ENCODE results near the gene UBL4A.

UBL4A gene

DNA sequence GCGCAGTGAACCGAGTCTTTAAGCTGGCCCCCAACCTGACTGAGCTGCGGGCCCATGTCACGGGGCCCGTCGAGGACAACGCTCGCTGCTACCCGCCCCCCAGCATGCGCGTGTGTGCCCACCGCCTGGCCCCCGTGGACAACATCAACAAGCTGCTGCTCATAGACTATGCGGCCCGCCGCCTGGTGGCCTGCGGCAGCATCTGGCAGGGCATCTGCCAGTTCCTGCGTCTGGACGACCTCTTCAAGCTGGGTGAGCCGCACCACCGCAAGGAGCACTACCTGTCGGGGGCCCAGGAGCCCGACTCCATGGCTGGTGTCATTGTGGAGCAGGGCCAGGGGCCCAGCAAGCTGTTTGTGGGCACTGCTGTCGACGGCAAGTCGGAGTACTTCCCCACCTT lies 26.1 kb downstream of the UBL4A start:
- peak; percentile 18 for DNase-seq (ENCODE audit: low spot score)

DNA sequence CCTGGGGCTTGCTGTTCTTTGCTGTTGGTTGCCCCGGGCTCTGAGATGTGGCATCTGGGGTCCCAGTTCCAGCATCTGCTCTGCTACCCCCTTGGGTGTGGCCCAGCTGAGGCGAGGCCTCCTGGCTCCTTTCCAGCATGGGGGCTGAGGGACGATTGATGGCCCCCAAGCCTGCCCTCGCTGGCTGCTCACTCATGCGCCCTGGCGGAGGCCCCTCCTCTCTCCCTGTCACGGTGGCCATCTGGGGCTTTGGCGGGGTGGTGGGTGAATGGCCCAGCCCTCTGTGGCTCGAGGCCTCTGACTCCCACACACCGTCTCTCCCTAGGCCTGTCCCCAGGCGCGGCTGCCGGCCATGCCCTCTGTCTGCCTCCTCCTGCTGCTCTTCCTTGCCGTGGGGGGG lies 26.6 kb downstream of the UBL4A start:
- peak; percentile 47 for DNase-seq (ENCODE audit: low spot score)

DNA sequence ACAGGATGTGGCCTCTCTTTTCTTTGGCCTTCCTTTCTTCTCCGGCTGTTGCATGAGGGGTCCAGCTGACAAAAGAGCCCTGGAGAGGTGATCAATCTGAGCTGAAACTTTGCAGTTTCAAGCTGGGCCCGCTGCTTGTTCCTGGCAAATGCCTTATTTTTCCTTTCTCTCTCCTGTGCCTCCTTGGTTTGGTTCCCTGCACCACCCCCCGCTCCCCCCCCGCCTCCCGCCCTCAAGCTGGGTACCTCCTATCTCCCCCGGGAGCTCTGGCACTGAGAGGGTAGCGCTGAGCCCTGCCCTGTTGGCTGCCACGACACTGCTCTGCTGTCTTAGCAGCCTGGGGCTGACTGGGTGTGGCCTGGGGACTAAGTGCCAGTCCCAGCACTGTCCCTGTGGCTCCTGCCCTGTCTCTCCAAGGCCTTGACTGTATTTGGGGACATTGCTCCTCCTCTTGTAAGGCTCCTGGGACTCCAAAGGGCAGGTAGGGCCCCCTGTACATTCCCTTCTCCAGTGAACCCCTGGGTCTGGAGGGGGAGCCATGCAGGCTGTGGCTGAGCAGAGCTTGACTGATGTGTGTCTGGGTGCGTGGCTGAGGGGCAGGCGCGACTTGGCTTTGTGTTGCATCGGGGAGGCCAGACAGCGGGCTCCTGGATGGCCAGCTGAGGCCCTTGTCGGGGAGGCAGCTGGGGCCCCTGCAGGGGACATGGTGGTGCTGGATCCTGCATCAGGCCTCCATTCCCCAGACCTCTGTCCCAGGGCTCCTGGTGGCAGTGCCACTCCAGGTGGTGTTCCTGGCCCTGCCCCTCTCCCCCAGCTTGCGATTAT lies 27.2 kb downstream of the UBL4A start:
- peak; percentile 36 for DNase-seq (ENCODE audit: low spot score)

DNA sequence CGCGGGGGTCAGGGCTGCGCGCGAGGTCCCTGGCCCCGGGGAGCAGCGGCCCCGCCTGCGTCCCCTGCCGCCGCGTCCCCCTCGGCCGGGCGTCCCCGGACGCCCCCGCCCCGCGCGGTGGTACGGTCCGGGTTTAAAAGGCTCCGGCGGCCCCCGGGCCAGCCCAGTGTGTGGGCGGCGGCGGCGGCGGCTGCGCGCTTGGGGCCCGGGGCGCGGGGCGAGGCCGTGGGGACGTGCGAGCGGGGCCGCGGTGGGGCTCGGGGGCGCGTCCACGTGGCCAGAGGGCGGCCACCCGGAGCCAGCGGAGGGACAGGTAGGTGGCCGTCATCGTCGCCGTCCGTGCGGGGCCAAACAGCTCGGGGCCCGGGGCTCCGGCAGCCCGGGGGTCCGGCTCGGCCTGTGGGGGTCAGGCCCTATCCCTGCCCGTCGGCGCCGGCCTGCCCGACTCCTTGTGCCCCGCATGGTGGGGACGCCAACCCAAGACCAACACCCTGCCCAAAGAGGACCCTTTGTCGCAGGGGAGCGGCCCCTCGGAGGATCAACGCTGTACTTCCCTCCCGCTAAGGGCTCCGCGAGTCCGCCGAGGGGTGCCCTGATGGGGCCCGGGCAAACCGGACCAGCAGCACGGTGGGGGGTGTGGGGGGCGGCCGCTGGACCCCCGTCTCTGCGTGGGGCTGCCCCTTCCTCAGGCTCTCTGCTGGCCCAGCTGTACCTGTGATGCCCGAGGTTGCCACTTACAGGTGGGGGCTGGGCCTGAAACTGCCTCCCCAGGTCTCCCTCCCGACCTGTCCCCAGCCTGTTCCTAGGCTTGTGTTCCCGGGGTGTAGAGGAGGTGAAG lies 28.1 kb downstream of the UBL4A start, which contains the start of gene PLXNA3:
Gene PLXNA3, plus strand, starts transcription at position 166 of the 838 bp plus-strand sequence. CDS start 1,903 bp downstream, outside the sequence.
- DNase-seq (ENCODE audit: low spot score), result peak; percentile 84

DNA sequence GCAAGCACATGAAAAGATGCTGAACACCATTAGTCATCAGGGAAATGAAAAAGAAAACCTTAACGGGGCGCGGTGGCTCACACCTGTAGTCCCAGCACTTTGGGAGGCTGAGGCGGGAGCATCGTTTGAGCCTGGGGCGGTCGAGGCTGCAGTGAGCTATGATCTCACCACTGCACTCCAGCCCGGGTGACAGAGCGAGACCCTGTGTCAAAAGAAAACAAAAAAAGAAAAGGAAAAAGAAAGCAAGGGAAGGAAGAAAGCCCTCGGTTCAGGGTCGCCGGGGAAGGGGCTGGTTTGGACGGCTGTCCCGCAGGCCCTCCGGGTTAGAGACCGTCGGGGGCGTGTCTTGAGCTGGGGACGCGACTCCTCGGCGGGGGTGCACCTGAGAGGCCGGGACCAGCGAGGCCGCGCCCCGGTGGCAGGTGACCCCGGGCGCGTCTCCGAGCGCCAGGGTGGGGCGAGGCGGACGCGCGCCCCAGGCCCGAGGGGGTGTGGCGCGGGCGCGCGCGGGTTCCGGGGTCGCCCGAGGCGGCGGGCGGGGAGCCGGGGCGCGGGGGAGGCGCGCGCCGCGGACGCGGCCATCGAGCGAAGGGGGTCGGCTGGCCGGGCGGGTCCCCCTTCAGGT lies 28.8 kb downstream of the UBL4A start:
- peak; percentile 86 for DNase-seq (ENCODE audit: low spot score)

DNA sequence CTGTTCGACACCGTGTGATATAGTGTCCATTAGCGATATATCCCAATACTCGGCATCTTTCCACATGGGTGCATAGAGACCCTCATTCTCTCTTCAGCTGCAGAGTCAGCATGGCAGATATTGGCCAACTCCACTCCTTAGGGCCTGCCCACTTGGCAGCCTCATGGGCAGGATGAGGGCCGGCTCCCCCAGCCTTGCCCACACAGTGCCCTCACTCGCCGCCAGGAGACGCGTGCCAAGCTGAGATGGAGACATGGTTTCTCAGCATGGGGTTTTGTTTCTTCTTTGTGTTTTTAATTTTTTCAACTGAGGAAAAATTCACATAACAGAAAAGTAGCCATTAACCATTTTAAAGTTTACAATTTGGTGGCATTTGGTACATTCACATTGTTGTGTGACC lies 33.6 kb downstream of the UBL4A start:
- no peak for DNase-seq (ENCODE audit: low spot score)

DNA sequence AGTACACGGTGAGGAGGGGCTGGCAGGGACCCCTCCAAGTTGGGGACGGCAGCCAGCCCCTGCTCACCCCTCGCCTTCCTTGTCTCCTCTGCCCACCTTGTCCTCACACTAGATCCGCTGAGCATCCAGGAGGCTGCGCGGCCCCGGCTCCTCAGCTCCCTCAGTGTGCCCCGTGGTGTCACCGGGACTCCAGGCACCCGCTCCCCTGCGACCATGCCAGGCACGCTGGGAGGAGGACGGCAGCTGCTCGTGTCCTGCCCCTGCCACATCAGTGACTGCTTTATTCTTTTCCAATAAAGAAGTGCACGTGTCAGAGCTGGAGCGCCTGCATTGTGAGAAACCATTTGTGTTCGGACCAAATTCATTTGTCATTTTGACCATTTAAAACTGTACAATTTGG lies 36.1 kb downstream of the UBL4A start:
- no peak for DNase-seq (ENCODE audit: low spot score)

DNA sequence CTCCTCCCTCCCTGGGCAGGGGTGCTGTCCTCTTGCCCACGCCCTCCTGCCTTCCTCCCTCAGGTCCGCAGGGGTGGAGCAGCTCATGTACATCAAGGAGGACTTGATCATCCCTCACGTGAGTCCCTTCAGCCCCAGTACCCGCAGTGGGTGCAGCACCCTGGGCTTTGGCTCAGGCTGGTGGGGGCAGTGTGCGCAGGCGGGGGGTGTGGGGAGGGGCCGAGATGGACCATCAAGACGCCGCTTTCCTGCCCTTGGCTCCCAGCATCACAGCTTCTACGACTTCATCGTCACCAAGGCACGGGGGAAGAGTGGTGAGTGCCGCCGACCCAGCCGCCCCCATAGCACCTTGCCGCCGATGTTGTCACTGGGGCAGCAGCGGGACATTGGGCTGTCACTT lies 36.8 kb downstream of the UBL4A start:
- no peak for DNase-seq (ENCODE audit: low spot score)

DNA sequence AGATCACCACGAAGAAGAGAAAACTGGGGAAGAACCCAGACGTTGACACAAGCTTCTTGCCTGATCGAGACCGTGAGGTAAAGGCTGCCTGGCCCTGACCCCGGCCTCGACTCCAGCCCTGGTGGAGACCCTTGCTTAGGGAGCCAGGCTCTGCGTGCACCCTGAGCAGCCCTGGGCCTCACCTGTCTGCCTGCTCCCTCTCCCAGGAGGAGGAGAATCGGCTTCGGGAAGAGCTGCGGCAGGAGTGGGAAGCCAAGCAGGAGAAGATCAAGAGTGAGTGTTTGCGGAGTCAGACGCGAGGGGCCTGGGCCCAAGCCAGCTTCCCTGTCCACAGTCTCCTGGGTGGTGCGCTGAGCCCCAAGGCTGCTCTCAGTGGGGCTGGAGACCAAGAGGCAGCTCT lies 37.9 kb downstream of the UBL4A start:
- DNase-seq (ENCODE audit: low spot score), result no peak

DNA sequence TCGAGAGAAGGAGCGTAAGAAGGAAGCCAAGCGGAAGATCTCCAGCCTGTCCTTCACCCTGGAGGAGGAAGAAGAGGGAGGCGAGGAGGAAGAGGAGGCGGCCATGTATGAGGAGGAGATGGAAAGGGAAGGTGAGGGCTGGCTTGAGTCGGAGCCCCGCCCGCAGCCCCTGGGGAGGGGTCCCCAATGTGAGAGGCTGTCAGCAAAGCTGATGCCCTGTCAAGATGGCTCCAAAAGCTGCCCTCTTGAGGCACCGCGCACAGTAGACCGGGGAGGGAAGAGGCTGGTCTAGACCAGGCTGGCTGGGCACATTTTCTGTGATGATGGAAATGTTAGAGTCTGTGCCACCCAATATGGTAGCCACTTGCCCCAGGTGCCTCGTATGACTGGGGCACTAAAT lies 40.0 kb downstream of the UBL4A start:
- no peak for DNase-seq (ENCODE audit: low spot score)

DNA sequence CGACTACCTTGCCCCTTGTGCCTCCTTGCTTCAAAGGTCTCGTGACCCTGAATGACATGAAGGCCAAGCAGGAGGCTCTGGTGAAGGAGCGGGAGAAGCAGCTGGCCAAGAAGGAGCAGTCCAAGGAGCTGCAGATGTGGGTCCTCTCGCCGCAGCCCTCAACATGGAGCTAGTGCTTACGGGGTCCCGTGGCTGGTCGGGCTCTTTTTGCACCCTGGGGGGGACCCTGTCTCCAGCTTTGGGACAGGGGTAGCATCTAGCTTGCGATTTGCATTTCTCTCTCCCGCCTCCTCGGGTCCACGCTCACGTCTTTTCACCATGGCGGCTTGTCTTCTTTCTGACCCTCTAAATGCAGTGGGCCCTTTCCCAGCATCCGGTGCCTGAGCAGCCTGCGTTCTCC lies 40.6 kb downstream of the UBL4A start:
- DNase-seq (ENCODE audit: low spot score), result no peak

DNA sequence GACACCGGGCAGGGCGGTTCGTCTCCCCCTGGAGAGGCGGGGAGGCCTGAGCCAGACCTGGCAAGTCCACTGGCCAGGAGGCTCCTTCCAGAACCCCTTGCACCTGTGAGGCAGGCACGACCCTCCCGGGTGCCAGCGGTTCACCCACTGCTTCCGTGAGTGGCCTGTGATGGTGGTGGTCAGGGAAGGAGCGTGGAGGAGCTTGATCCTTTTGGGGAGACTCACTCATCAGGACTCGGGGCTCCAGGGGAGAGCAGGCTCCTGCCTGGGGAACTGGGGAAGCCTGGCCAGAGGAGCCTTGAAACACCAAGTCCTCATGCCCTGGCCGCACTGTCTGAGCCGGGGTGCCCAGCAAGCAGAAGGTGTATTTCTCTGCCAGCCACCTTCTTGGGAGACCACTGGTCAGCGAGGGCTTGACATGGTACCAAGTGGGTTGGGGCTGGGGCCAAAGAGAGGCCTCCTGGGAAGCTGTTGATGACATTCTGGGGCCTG lies 41.6 kb downstream of the UBL4A start:
- peak; percentile 5 for DNase-seq (ENCODE audit: low spot score)

DNA sequence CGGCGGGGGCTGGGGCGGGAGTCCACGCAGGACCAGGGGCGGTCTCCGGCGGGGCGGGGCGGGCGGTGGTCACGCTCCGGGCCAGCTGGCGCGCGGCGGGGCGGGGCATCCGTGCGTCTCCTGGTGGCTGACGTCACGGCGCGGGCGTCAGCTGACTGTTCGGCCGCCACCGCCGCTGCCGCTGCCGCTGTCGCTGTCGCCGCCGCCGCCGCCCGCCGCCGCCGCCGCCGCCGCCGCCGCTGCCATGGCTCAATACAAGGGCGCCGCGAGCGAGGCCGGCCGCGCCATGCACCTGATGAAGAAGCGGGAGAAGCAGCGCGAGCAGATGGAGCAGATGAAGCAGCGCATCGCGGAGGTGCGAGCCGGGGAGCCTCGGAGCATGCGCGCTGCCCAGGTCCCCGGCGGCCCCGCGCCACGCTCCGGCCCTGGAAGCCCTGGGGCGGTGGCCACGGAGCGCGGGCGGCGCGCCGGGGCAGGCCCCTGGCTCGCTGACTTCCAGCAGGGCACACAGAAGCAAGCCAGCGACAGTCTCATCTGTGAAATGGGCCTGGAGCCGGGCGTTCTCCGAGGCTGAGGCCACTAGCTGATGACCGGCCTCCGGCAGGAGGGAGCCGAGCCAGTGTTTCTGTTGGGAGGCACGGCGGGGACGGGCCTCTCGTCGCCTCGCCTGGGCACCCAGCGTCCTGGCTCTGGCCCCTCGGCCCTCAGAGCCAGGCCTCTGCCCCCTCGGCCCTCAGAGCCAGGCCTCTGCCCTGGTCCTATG lies 42.2 kb downstream of the UBL4A start, which contains the start of gene FAM50A:
Gene FAM50A, plus strand, starts transcription at position 150 of the 763 bp plus-strand sequence. Its CDS starts 95 bp downstream, at position 245.
- peak; percentile 91 for DNase-seq (ENCODE audit: low spot score)

DNA sequence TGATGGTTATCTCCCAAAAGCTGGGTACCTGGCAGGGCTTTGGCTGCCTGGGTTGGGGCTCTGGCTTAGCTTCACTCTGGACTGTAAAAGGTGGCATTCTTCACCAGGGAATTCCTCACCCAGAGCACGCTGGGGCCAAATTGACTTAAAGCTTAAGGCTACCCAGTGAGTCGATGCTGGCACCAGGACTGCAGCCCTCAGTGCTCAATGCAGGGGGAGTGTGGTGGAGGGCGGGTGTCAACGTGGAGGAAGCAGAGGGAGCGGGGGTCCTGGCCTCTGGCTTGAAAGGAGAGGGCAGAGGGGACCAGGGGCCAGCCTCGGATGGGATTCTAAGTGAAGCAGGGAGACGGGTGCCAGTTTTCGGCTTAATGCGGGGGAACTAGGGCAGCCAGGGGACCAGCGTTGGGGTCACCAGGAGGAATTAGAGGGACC lies 42.9 kb downstream of the UBL4A start:
- peak; percentile 10 for DNase-seq (ENCODE audit: low spot score)

DNA sequence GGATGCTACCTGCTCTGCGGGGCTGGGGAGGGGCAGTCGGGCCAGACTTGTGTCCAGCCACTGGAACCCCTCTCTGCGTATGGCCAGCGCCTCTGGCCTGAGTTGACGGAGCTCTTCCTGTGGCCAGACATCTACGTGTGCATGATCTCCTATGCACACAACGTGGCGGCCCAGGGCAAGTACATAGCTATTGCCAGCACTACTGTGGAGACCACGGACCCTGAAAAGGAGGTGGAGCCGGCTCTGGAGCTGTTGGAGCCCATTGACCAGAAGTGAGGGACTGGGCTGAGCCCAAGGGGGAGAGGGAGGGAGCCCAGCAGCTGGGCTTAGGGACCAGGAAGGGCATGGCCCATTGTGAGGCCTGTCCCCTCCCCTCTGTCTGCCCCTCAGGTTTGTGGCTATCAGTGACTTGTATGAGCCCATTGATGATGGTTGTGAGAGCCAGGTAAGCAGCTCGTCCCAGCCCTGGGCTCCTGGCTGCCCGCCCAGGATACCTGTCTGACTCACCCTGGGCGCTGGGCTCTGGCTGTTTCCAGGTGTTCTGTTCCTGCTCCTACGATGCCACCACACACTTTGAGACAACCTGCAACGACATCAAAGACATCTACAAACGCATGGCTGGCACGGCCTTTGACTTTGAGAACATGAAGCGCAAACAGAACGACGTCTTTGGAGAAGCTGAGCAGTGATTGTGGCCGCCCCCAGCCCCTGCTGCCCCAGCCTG lies 44.3 kb downstream of the UBL4A start:
- DNase-seq (ENCODE audit: low spot score), result no peak

DNA sequence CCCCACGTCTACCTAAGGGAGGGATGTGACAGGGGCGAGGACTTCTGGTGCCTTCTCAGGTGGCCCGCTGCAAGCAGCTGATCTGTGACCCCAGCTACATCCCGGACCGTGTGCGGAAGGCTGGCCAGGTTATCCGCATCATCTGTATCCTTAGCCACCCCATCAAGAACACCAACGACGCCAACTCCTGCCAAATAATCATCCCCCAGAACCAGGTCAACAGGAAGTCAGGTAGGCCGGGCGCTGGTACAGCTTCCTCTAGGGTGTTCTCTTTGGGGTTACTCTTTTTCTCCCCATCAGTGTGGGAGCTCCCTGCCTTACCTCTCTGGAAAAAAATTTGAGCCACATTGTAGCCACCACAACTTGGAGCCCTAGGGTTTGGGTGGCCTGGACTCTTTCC lies 44.9 kb downstream of the UBL4A start:
- no peak for DNase-seq (ENCODE audit: low spot score)

DNA sequence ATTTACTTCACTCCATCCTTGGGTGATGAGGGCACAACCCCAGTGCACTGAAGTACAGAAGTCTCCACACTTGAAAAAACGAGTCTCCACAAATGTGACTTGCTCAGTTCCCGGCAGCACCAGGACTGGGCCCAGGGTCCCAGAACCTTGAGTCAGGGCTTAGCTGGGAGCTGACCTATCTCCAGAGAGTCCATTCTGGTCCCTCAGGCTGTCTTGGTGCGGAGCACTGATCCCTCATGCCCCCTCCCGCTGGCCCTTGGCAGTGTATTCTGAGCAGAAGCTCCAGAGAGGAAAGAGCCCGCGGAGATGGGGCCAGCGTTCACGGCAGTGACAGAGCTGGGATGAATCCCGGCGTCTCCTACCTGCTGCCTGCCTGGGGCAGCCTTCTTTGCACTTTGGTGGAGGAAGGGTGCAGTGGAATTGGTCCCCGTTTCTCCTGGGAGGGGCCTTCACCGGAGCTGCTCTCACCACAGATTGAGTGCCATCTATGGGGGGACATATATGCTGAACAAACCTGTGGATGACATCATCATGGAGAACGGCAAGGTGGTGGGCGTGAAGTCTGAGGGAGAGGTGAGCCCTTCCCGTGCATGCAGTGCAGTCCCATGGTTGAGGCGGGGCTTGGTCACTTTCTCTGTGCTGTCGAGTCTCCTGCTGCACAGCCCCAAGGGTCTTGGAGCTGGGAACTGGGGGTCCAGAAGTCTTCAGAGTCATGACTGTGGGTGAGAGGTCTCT lies 45.6 kb downstream of the UBL4A start:
- DNase-seq (ENCODE audit: low spot score), result no peak

DNA sequence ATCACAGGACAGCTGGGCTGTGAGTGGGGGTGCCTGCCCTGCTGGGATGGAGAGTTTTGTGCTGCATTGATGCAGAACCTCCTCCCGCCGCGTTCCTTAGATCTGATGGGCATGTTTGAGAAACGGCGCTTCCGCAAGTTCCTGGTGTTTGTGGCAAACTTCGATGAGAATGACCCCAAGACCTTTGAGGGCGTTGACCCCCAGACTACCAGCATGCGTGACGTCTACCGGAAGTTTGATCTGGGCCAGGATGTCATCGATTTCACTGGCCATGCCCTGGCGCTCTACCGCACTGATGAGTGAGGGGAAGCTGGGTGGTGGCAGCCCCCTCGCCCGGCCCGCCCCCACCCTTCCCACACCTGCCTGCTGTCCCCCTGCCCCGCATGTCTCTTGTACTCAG lies 46.6 kb downstream of the UBL4A start:
- DNase-seq (ENCODE audit: low spot score), result no peak

DNA sequence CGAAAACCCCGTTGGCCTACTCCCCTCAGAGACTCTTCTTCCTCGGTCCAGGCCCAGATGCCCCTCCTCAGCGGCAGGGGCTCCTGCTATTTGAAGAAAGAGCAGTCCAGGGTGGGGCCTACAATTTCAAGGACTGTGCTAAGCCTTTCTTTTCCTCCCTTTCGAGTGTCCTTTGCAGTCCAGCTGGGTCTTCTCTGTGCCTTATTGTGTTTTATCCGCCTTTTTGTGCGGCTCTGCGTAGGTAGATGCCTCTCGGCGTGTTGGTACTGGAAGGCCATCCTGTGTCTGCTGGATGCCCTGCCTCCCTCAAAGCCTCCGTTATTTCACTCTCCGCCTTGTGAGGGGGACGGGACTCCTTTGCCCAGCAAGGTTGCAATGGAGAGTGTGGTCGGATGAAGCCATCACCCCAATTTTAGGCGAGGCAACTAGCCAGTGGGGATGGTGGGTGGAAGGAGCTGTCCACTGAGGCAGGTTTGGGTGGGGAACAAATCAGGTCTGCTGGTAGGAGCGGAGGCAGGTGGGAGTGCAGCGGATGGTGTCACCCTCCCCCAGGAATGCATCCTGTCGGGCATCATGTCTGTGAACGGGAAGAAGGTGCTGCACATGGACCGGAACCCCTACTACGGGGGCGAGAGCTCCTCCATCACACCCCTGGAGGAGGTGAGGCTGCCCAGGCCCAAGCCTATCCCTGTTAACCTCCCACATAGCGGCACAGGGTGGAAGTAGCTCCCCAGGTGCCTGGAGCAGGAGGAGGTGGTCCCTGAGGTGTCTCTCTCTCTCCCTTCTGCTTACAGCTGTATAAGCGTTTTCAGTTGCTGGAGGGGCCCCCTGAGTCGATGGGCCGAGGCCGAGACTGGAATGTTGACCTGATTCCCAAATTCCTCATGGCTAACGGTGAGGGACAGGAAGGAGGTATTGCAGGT lies 48.2 kb downstream of the UBL4A start:
- DNase-seq (ENCODE audit: low spot score), result no peak
